CD8-positive, alpha-beta memory T cell (primary cell): ENCODE data around the gene KIF6. TPM values are rescaled to one million over a fixed set of nuclear protein-coding genes. Genes with fewer than 3 reads are reported as not detected.

ENCODE experiments used
- CTCF ChIA-PET: fragments of 350-600 bp; sonication (Branson Sonifier 250); formaldehyde crosslinking; loops from one replicate; lab custom pipeline; 2021; ENCODE audit warnings: antibody characterized with exemption; lab: Charles Lee
- POLR2A ChIA-PET: fragments of 350-600 bp; sonication (Branson Sonifier 250); formaldehyde crosslinking; loops from one replicate; lab custom pipeline; 2021; ENCODE audit warnings: antibody characterized with exemption; lab: Charles Lee
- DNase-seq, 5 donors: peaks; one replicate each; pipeline versions ENCODE4 v3.0.0 to v3.0.0-alpha.2; 2020 to 2022; ENCODE audit warnings: mixed read lengths in 1 of 5
- H3K27ac ChIP-seq: one replicate; pipeline ENCODE4 v1.7.0; 2013; ENCODE audit warnings: low read depth, mild to moderate bottlenecking, low read length, moderate library complexity
- H3K27me3 ChIP-seq: 2 replicates; pipeline ENCODE4 v1.7.0; 2013; ENCODE audit warnings: low read length, mild to moderate bottlenecking; ENCODE audit not compliant: insufficient read depth, poor library complexity, severe bottlenecking
- H3K36me3 ChIP-seq: 2 replicates; pipeline ENCODE4 v1.7.0; 2013; ENCODE audit warnings: mild to moderate bottlenecking, low read length, moderate library complexity; ENCODE audit not compliant: insufficient read depth
- H3K4me1 ChIP-seq: 2 replicates; pipeline ENCODE4 v1.7.0; 2013; ENCODE audit warnings: mild to moderate bottlenecking, low read length, moderate library complexity; ENCODE audit not compliant: insufficient read depth
- H3K4me3 ChIP-seq: 2 replicates; pipeline ENCODE4 v1.7.0; 2013; ENCODE audit warnings: mild to moderate bottlenecking, low read length
- H3K9me3 ChIP-seq: 2 replicates; pipeline ENCODE4 v1.7.0; 2013; ENCODE audit warnings: mild to moderate bottlenecking, low read length
- H3K27ac Mint-ChIP-seq, 8 donors: one replicate each; pipeline ENCODE4 v1.8.0; 2020 to 2021; ENCODE audit warnings: mixed read lengths in 8 of 8, mild to moderate bottlenecking in 6 of 8, inconsistent platforms in 3 of 8, moderate library complexity in 3 of 8
- H3K27me3 Mint-ChIP-seq, 2 donors: one replicate each; pipeline ENCODE4 v1.8.0; 2020 to 2021; ENCODE audit warnings: mixed read lengths in 2 of 2, mild to moderate bottlenecking in 1 of 2, moderate library complexity in 1 of 2
- H3K36me3 Mint-ChIP-seq, 3 donors: one replicate each; pipeline ENCODE4 v1.8.0; 2020 to 2021; ENCODE audit warnings: mixed read lengths in 3 of 3, inconsistent platforms in 1 of 3, mild to moderate bottlenecking in 1 of 3
- H3K4me1 Mint-ChIP-seq, 3 donors: one replicate each; pipeline ENCODE4 v1.8.0; 2020 to 2021; ENCODE audit warnings: mixed read lengths in 3 of 3, inconsistent platforms in 1 of 3, mild to moderate bottlenecking in 1 of 3
- H3K4me3 Mint-ChIP-seq, 7 donors: one replicate each; pipeline ENCODE4 v1.8.0; 2020 to 2021; ENCODE audit warnings: mixed read lengths in 7 of 7, mild to moderate bottlenecking in 6 of 7, moderate library complexity in 4 of 7, inconsistent platforms in 2 of 7
- H3K9me3 Mint-ChIP-seq, 5 donors: one replicate each; pipeline ENCODE4 v1.8.0; 2020 to 2022; ENCODE audit warnings: mixed read lengths in 5 of 5, mild to moderate bottlenecking in 3 of 5, moderate library complexity in 2 of 5, inconsistent platforms in 1 of 5
- polyA plus RNA-seq: library from polyadenylated mRNA; unstranded; fragments of 300-500 nt; fragmentation: Illumina TruSeq; gene quantifications from one replicate; pipeline ENCODE4 v1.2.3, GENCODE V29; 2021
- total RNA-seq, 2 experiments: library from RNA; stranded (reverse); gene quantifications; one replicate each; pipeline ENCODE4 v1.2.3, GENCODE V29; 2021

The KIF6 gene
- total and polyA plus RNA-seq, 3 experiments from 2014 or later: 0.22 TPM; not detected in 1

GRCh38 chr6:39302669-39303424 lies 422.4 kb downstream of the KIF6 start:
- Mint-ChIP-seq H3K4me1 (peaks cover 5 to 11% (median 5%) of the 10 kb centered on the region in 3 donors), H3K36me3 (no peaks in the 10 kb centered on the region), H3K27ac (peak overlapping the region in 4 of 8 donors; percentile 11 to 91 (median 36)), H3K27me3 (peaks cover 6 to 17% of the 10 kb centered on the region in 2 donors), H3K4me3 (peak overlapping the region in 6 of 7 donors; percentile 71 to 85 (median 76)), H3K9me3 (no peaks in the 10 kb centered on the region)
- Histone ChIP-seq H3K27ac (no peak overlapping the region), H3K9me3 (no peaks in the 10 kb centered on the region), H3K27me3 (no peaks in the 10 kb centered on the region), H3K4me1 (peaks cover 6% of the 10 kb centered on the region), H3K36me3 (no peaks in the 10 kb centered on the region), H3K4me3 (peak overlapping the region; percentile 40)
- POLR2A ChIA-PET: interaction anchor here (0.8 to 1.6 kb wide), 2 partner anchors 137 to 427 kb away, joined by 3 to 4 read pairs; no protein-coding TSS in a partner anchor
- CTCF ChIA-PET: interaction anchor here (0.7 to 15.5 kb wide), 37 partner anchors 8 to 434 kb away, joined by 3 to 269 read pairs (median 5); partner anchors contain the start of genes KCNK17 and KCNK5
- peak; percentile 72 to 89 (median 73) for DNase-seq

DNA sequence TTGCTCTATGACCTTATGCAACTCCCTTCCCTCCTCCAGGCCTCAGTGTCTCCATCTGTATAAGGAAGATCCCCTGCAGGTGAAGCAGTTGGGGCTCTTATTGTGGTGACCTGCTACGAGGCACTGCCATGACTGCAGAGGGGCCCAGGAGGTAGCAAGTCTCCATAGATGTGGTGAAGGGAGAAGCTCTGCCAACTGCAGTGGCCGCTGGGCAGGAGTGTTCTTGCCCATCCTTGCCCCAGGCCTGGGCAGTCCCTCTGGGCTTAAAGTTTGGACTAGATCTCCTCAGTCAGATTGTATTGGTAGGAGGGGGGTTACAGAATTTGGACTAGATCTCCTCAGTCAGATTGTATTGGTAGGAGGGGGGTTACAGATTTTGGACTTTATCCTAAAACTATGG lies 423.2 kb downstream of the KIF6 start:
- Mint-ChIP-seq H3K27ac (no peak overlapping the region), H3K9me3 (no peaks in the 10 kb centered on the region), H3K27me3 (peaks cover 6 to 14% of the 10 kb centered on the region in 2 donors), H3K4me1 (peaks cover 5 to 11% (median 5%) of the 10 kb centered on the region in 3 donors), H3K36me3 (no peaks in the 10 kb centered on the region), H3K4me3 (peak overlapping the region in 1 of 7 donors; percentile 29)
- Histone ChIP-seq H3K4me3 (no peak overlapping the region), H3K27me3 (no peaks in the 10 kb centered on the region), H3K36me3 (no peaks in the 10 kb centered on the region), H3K4me1 (peaks cover 6% of the 10 kb centered on the region), H3K27ac (no peak overlapping the region), H3K9me3 (no peaks in the 10 kb centered on the region)
- DNase-seq: no peak
- CTCF ChIA-PET: interaction anchor here (1.0 to 15.5 kb wide), 20 partner anchors 9 to 429 kb away, joined by 3 to 269 read pairs (median 6); partner anchors contain the start of gene KCNK5
- POLR2A ChIA-PET: no interaction called here

DNA sequence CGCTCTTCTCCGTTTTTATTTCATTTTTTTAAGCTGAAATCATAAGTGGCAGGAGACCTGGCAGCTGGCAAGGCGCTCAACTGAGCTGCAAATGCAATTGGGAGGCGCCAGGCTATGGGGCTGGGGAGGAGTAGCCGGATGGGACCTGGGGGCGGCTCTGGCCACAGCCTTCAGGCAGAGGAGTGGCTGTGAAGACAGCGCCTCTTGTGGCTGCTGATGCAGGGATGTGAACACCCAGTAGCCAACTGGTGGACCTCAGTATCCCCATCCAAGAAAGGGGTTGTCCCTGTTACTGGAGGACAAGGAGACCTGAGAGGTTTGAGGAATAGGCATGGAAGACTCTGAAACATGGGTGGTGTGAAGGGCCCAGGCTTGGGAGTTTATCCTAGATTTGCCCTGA lies 423.6 kb downstream of the KIF6 start:
- ChIA-PET CTCF (interaction anchor here (1.9 to 15.5 kb wide), 5 partner anchors 18 to 299 kb away, joined by 4 to 269 read pairs (median 10); no protein-coding TSS in a partner anchor), POLR2A (no interaction called here)
- Mint-ChIP-seq H3K36me3 (no peaks in the 10 kb centered on the region), H3K9me3 (no peaks in the 10 kb centered on the region), H3K27ac (no peak overlapping the region), H3K27me3 (peaks cover 6 to 14% of the 10 kb centered on the region in 2 donors), H3K4me1 (peaks cover 5 to 11% (median 5%) of the 10 kb centered on the region in 3 donors), H3K4me3 (peak overlapping the region in 1 of 7 donors; percentile 68)
- Histone ChIP-seq H3K9me3 (no peaks in the 10 kb centered on the region), H3K27ac (no peak overlapping the region), H3K36me3 (no peaks in the 10 kb centered on the region), H3K4me1 (peaks cover 6% of the 10 kb centered on the region), H3K4me3 (no peak overlapping the region), H3K27me3 (no peaks in the 10 kb centered on the region)
- no peak for DNase-seq

- Histone ChIP-seq H3K4me3 (no peak overlapping the region), H3K4me1 (peaks cover 6% of the 10 kb centered on the region), H3K27ac (no peak overlapping the region), H3K27me3 (no peaks in the 10 kb centered on the region), H3K36me3 (no peaks in the 10 kb centered on the region), H3K9me3 (no peaks in the 10 kb centered on the region)
- Mint-ChIP-seq H3K36me3 (no peaks in the 10 kb centered on the region), H3K4me3 (no peak overlapping the region), H3K4me1 (peaks cover 5 to 11% (median 5%) of the 10 kb centered on the region in 3 donors), H3K9me3 (no peaks in the 10 kb centered on the region), H3K27me3 (peaks cover 6 to 14% of the 10 kb centered on the region in 2 donors), H3K27ac (peak overlapping the region in 1 of 8 donors; percentile 56)
- POLR2A ChIA-PET: no interaction called here
- CTCF ChIA-PET: interaction anchor here (1.3 to 15.5 kb wide), 2 partner anchors 133 to 428 kb away, joined by 3 to 269 read pairs; no protein-coding TSS in a partner anchor
- no peak for DNase-seq
Observed at GRCh38 chr6:39300739-39301138, 424.5 kb downstream of the KIF6 start.

- no peak overlapping the region for H3K27ac ChIP-seq
- Mint-ChIP-seq H3K27me3 (peaks cover 6 to 15% of the 10 kb centered on the region in 2 donors), H3K27ac (no peak overlapping the region), H3K9me3 (no peaks in the 10 kb centered on the region), H3K4me3 (no peak overlapping the region), H3K36me3 (no peaks in the 10 kb centered on the region), H3K4me1 (peaks cover 4 to 9% (median 4%) of the 10 kb centered on the region in 3 donors)
- no peak overlapping the region for H3K4me3 ChIP-seq
- H3K27me3 ChIP-seq: no peaks in the 10 kb centered on the region
- no peaks in the 10 kb centered on the region for H3K36me3 ChIP-seq
- peaks cover 6% of the 10 kb centered on the region for H3K4me1 ChIP-seq
- no peaks in the 10 kb centered on the region for H3K9me3 ChIP-seq
- ChIA-PET CTCF (interaction anchor here (1.3 to 15.5 kb wide), 2 partner anchors 11 to 131 kb away, joined by 3 to 269 read pairs; no protein-coding TSS in a partner anchor), POLR2A (no interaction called here)
- DNase-seq: no peak
Observed at GRCh38 chr6:39298061-39298460, 427.1 kb downstream of the KIF6 start.

DNA sequence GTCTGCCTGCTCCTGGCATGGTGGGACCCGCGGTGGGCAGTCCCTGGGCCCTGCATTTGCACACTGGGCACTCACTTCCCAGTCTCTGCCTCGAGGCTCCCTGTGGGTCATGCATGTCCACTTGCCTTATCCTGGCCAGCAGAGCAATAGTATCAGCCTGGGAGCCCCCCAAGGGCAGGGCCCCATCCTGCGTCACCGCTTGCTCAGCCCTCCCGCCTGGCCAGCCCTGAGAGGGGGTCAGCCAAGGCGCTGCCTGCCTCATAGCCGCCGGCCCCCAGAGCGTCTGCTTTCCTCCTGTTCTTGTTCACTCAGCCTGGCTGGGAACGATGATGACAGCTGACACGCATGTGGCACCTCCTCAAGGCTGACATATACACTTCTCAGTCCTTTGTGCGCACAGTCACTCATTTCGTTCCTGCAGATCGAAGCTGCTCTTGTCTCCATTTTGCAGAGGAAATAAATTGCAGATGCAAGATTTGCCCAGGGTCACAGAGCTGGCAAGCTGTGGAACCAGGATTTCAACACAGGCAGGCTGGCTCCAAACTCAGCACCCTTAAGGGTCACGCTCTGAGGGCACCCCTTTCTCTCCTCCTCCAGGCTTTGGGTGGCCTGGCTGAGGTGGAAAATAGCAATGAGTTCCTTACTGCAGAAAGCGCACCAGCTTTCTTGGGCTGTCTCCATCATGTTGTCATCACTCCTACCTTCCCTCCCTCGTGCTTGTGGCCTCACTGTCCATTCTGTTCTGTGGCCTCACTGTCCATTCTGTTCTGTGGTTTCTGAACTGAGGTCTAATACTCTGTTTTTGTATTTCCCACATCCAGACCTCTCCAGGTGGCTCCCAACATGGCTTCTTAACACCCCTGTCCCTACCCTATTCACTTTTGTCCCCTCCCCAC lies 428.2 kb downstream of the KIF6 start:
- Histone ChIP-seq H3K4me1 (no peaks in the 10 kb centered on the region), H3K36me3 (no peaks in the 10 kb centered on the region), H3K4me3 (no peak overlapping the region), H3K27me3 (no peaks in the 10 kb centered on the region), H3K9me3 (no peaks in the 10 kb centered on the region), H3K27ac (no peak overlapping the region)
- Mint-ChIP-seq H3K4me3 (no peak overlapping the region), H3K4me1 (no peaks in the 10 kb centered on the region), H3K9me3 (no peaks in the 10 kb centered on the region), H3K27ac (no peak overlapping the region), H3K36me3 (no peaks in the 10 kb centered on the region), H3K27me3 (peaks cover 6 to 15% of the 10 kb centered on the region in 2 donors)
- ChIA-PET CTCF (interaction anchor here (15.5 kb wide), 1 partner anchor 130 kb away, joined by 269 read pairs; no protein-coding TSS in a partner anchor), POLR2A (no interaction called here)
- no peak for DNase-seq

DNA sequence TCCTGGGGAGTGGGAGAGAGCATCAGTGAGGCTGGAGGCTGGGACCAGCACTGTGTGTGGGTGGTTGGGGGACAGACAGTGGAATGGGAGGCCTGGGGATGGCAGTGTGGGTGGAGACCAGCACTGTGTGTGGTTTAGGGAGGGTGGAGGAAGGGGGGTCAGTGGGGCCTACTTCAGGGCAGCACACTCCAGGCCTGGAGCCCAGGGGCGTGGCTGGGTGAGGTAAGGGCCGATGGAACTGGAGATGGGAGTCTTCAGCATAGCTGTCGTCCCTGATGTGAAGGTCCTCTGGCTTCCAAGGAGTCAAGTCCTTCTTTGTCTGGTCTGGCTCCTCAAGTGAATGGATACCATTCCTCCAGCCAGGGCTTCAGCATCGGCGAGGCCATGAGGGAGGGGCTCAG lies 429.6 kb downstream of the KIF6 start:
- ChIA-PET CTCF (no interaction called here), POLR2A (no interaction called here)
- Histone ChIP-seq H3K36me3 (no peaks in the 10 kb centered on the region), H3K27ac (no peak overlapping the region), H3K4me1 (no peaks in the 10 kb centered on the region), H3K9me3 (no peaks in the 10 kb centered on the region), H3K27me3 (no peaks in the 10 kb centered on the region), H3K4me3 (no peak overlapping the region)
- H3K36me3 Mint-ChIP-seq: no peaks in the 10 kb centered on the region
- peaks cover 4 to 14% of the 10 kb centered on the region in 2 donors for H3K27me3 Mint-ChIP-seq
- no peak overlapping the region for H3K27ac Mint-ChIP-seq
- no peak for DNase-seq
- no peaks in the 10 kb centered on the region for H3K9me3 Mint-ChIP-seq
- H3K4me3 Mint-ChIP-seq: no peak overlapping the region
- no peaks in the 10 kb centered on the region for H3K4me1 Mint-ChIP-seq
